Measurements from ENCODE around the gene C4orf50.

DNA sequence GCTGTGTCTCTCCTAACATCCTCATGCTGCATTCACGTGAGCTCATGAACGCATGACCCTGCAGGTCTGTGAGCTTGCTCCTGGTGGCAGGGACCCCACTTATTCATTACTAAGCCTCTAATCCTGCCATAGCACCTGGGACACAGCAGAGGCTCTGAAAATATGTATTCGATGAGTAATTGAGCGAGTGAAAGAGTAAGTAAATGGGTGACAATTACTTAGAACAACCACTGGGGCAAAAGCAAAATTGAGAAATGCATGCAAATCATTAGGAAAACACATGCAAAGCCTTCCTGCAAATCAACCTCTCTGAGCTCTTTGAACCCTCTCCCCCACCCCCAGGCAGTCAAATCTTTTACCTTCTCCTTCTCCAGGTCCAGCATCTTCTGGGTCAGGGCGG, 23.6 kb upstream of the C4orf50 start:
- TF ChIP-seq, protein P1, sequence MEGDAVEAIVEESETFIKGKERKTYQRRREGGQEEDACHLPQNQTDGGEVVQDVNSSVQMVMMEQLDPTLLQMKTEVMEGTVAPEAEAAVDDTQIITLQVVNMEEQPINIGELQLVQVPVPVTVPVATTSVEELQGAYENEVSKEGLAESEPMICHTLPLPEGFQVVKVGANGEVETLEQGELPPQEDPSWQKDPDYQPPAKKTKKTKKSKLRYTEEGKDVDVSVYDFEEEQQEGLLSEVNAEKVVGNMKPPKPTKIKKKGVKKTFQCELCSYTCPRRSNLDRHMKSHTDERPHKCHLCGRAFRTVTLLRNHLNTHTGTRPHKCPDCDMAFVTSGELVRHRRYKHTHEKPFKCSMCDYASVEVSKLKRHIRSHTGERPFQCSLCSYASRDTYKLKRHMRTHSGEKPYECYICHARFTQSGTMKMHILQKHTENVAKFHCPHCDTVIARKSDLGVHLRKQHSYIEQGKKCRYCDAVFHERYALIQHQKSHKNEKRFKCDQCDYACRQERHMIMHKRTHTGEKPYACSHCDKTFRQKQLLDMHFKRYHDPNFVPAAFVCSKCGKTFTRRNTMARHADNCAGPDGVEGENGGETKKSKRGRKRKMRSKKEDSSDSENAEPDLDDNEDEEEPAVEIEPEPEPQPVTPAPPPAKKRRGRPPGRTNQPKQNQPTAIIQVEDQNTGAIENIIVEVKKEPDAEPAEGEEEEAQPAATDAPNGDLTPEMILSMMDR (IDR thresholded peaks at IDR 0.05): no peak
- TF ChIP-seq POLR2A (IDR thresholded peaks at IDR 0.05) (no peak), POLR2AphosphoS5 (IDR thresholded peaks at IDR 0.05) (no peak), EP300 (IDR thresholded peaks at IDR 0.05; ENCODE audit: low read depth) (no peak)
